ENCODE results near the gene CCNL1. TPM values are rescaled to one million over a fixed set of nuclear protein-coding genes. Genes with fewer than 3 reads are reported as not detected.

CCNL1 gene
- total and polyA plus RNA-seq, 2 of the 4 experiments (the other 2 are of a cell fraction): 60.9 to 83.3 TPM

DNA sequence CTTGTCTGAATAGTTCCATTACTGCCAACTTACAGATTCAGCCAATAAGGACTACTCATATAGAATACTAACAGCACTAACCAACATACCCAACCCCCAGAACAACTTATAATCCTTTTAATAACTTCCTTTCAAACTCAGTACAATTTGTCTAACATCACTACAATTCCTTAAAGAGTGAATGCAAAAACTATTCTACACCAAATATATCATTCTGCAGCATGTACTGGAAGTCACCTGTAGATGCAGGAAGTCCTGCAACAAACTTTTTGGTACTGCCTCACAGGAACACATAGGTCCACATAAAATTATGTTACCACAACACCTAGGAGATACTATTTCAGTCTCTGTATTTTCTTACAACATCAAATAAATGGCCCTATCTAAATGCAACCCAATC, 2.1 kb downstream of the CCNL1 start:
- Histone ChIP-seq H2BK15ac (ENCODE audit: low read depth, low read length) (no peak overlapping the region), H3K79me1 (ENCODE audit: low read depth in 1 of 2, low read length in 2 of 2) (peaks cover 3 to 26% of the 10 kb centered on the region in 2 experiments), H2AK9ac (replicated peaks; ENCODE audit: low read depth, low read length, poor library complexity) (no peak overlapping the region), H3K9me1 (ENCODE audit: insufficient read depth, low read length) (no peaks in the 10 kb centered on the region), H2BK5ac (ENCODE audit: low read depth, low read length, poor library complexity, severe bottlenecking) (peak overlapping the region; percentile 23), H3K27me3 (ENCODE audit: control insufficient read depth, insufficient read depth, low read length) (no peaks in the 10 kb centered on the region), H3K36me3 (ENCODE audit: control insufficient read depth, insufficient read depth, low read length) (peaks cover 18% of the 10 kb centered on the region), H3K18ac (ENCODE audit: low read depth, low read length) (no peak overlapping the region), H3K4me1 (ENCODE audit: control insufficient read depth, insufficient read depth, low read length) (peaks cover 6% of the 10 kb centered on the region), H3K9ac (ENCODE audit: low read depth, low read length) (no peak overlapping the region; the same call in 1 of the 2 replicates), H2AK5ac (ENCODE audit: low read depth, low read length) (no peak overlapping the region), H3K23ac (ENCODE audit: low read depth, low read length) (peak overlapping the region; percentile 29; the same call in 1 of the 2 replicates), H2BK120ac (ENCODE audit: low read depth, low read length) (no peak overlapping the region), H3K56ac (ENCODE audit: extremely low read depth, insufficient read depth, low read length) (no peak overlapping the region), H2AFZ (replicated peaks; ENCODE audit: low read length, poor library complexity) (no peak overlapping the region), H4K8ac (ENCODE audit: low read depth in 2 of 2, low read length in 2 of 2) (no peak overlapping the region), H3K9me3 (ENCODE audit: control insufficient read depth, insufficient read depth, low read length) (no peaks in the 10 kb centered on the region), H4K5ac (ENCODE audit: low read depth, low read length) (no peak overlapping the region), H3K4ac (ENCODE audit: low read depth, low read length) (no peak overlapping the region), H4K91ac (ENCODE audit: insufficient read depth, low read depth, low read length) (no peak overlapping the region), H3K4me2 (ENCODE audit: low read depth, low read length) (peak overlapping the region; percentile 83), H3K14ac (replicated peaks; ENCODE audit: low read depth, low read length) (no peak overlapping the region), H3K27ac (ENCODE audit: insufficient read depth, low read length) (no peak overlapping the region), H3K4me3 (ENCODE audit: insufficient read depth, low read depth, low read length) (peak overlapping the region; percentile 26; the same call in 1 of the 2 replicates), H4K20me1 (ENCODE audit: insufficient read depth, low read length) (peaks cover 65% of the 10 kb centered on the region), H2BK20ac (ENCODE audit: low read depth, low read length) (no peak overlapping the region)
- in situ Hi-C loops (cut with MboI; ENCODE audit: low sequenced_read_pairs): loop anchor here (25.0 kb wide), 1 partner anchor 1554 kb away; no protein-coding TSS in a partner anchor
- no peak for ATAC-seq (ENCODE audit: low read depth)
- intact Hi-C loops (cut with micrococcal nuclease): no loop called here
- ChIA-PET POLR2A (ENCODE audit: unreplicated experiment) (no interaction called here), CTCF (no interaction called here)
- dilution Hi-C loops (cut with HindIII; ENCODE audit: low sequenced_read_pairs, unreplicated experiment): no loop called here
- BruUV-seq (replicated peaks): no TSS peak
- TF ChIP-seq MXI1 (IDR thresholded peaks at IDR 0.05; ENCODE audit: borderline replicate concordance, low read depth, low read length): no peak
- no peak for TF ChIP-seq CEBPB (IDR thresholded peaks at IDR 0.05; ENCODE audit: low read depth, low read length)
- TF ChIP-seq CHD1 (IDR thresholded peaks at IDR 0.05; ENCODE audit: low read depth, low read length): no peak
- TF ChIP-seq NFE2L2 (IDR thresholded peaks at IDR 0.05; ENCODE audit: low read depth, low read length): no peak
- no peak for TF ChIP-seq MAZ (IDR thresholded peaks at IDR 0.05; ENCODE audit: borderline replicate concordance, low read depth, low read length)
- no peak for TF ChIP-seq CTCF (conservative IDR thresholded peaks at IDR 0.05; ENCODE audit: low read depth, low read length)
- no peak for TF ChIP-seq RAD21 (IDR thresholded peaks at IDR 0.05; ENCODE audit: low read length)
- no peak for TF ChIP-seq BHLHE40 (IDR thresholded peaks at IDR 0.05; ENCODE audit: low read depth, low read length)
- no peak for TF ChIP-seq RFX5 (IDR thresholded peaks at IDR 0.05; ENCODE audit: low read depth, low read length)
- TF ChIP-seq RCOR1 (IDR thresholded peaks at IDR 0.05; ENCODE audit: insufficient replicate concordance, low read length): no peak
- TF ChIP-seq SMC3 (IDR thresholded peaks at IDR 0.05; ENCODE audit: low read depth, low read length): no peak
- TF ChIP-seq FOS (IDR thresholded peaks at IDR 0.05; ENCODE audit: low read depth, low read length): no peak
- TF ChIP-seq MAFK (IDR thresholded peaks at IDR 0.05; ENCODE audit: low read depth, low read length): no peak
- no peak for TF ChIP-seq USF2 (IDR thresholded peaks at IDR 0.05; ENCODE audit: low read depth, low read length)
- TF ChIP-seq, protein P1, sequence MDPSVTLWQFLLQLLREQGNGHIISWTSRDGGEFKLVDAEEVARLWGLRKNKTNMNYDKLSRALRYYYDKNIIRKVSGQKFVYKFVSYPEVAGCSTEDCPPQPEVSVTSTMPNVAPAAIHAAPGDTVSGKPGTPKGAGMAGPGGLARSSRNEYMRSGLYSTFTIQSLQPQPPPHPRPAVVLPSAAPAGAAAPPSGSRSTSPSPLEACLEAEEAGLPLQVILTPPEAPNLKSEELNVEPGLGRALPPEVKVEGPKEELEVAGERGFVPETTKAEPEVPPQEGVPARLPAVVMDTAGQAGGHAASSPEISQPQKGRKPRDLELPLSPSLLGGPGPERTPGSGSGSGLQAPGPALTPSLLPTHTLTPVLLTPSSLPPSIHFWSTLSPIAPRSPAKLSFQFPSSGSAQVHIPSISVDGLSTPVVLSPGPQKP (IDR thresholded peaks at IDR 0.05; ENCODE audit: borderline replicate concordance, low read depth, low read length): no peak
- no peak; the same call in none of the 2 replicates for TF ChIP-seq POLR2A (IDR thresholded peaks at IDR 0.05; ENCODE audit: low read depth, low read length)
- no peak for DNase-seq

All from IMR-90 (cell line).